Neural crest cell (in vitro differentiated cells): ENCODE data around the gene TGFBRAP1. TPM values are rescaled to one million over a fixed set of nuclear protein-coding genes. Genes with fewer than 3 reads are reported as not detected.

Experiments
- DNase-seq: peaks from one replicate; pipeline ENCODE4 v3.0.0; 2021; ENCODE audit warnings: low read depth, mixed read lengths, low spot score
- H3K27ac Mint-ChIP-seq: one replicate; pipeline ENCODE4 v1.8.0; 2021; ENCODE audit warnings: mild to moderate bottlenecking, mixed read lengths; ENCODE audit not compliant: unreplicated experiment
- H3K27me3 Mint-ChIP-seq: 2 replicates; pipeline ENCODE4 v1.8.0; 2021; ENCODE audit warnings: low read depth, mild to moderate bottlenecking, mixed read lengths
- H3K36me3 Mint-ChIP-seq: 2 replicates; pipeline ENCODE4 v1.8.0; 2021; ENCODE audit warnings: low read depth, mild to moderate bottlenecking, mixed read lengths
- H3K4me1 Mint-ChIP-seq: 2 replicates; pipeline ENCODE4 v1.8.0; 2021; ENCODE audit warnings: mixed read lengths
- H3K4me3 Mint-ChIP-seq: one replicate; pipeline ENCODE4 v1.8.0; 2021; ENCODE audit warnings: mild to moderate bottlenecking, mixed read lengths
- H3K9me3 Mint-ChIP-seq: 2 replicates; pipeline ENCODE4 v1.8.0; 2021; ENCODE audit warnings: mixed read lengths
- CTCF ChIP-seq: fragments of 200-600 bp; sonication (generic); conservative IDR thresholded peaks from 2 replicates; pipeline ENCODE4 v1.5.0; 2021; ENCODE audit warnings: antibody characterized with exemption, mild to moderate bottlenecking
- total RNA-seq: library from RNA; stranded (reverse); gene quantifications from 2 replicates; pipeline ENCODE4 v1.2.1, GENCODE V29; 2021

Gene TGFBRAP1
- total RNA-seq, 1 donor from 2014 or later: 23.8 TPM

GRCh38 chr2:105272176-105272575, 57.4 kb downstream of the TGFBRAP1 start:
- Mint-ChIP-seq H3K27me3 (no peaks in the 10 kb centered on the region), H3K27ac (no peak overlapping the region), H3K9me3 (no peaks in the 10 kb centered on the region), H3K36me3 (peaks cover 19% of the 10 kb centered on the region), H3K4me3 (no peak overlapping the region), H3K4me1 (no peaks in the 10 kb centered on the region)
- no peak for TF ChIP-seq CTCF
- no peak for DNase-seq

GRCh38 chr2:105271393-105272045, 58.0 kb downstream of the TGFBRAP1 start:
- TF ChIP-seq CTCF: no peak
- no peak overlapping the region for H3K4me3 Mint-ChIP-seq
- DNase-seq: no peak

GRCh38 chr2:105269426-105269825, 60.1 kb downstream of the TGFBRAP1 start:
- TF ChIP-seq CTCF: no peak
- H3K9me3 Mint-ChIP-seq: no peaks in the 10 kb centered on the region
- no peaks in the 10 kb centered on the region for H3K27me3 Mint-ChIP-seq
- peaks cover 8% of the 10 kb centered on the region for H3K4me1 Mint-ChIP-seq
- DNase-seq: no peak
- no peak overlapping the region for H3K4me3 Mint-ChIP-seq
- H3K27ac Mint-ChIP-seq: no peak overlapping the region
- peaks cover 29% of the 10 kb centered on the region for H3K36me3 Mint-ChIP-seq

More at GRCh38 chr2:105271393-105272045, 58.0 kb downstream of the TGFBRAP1 start:
- peaks cover 19% of the 10 kb centered on the region for H3K36me3 Mint-ChIP-seq
- no peaks in the 10 kb centered on the region for H3K4me1 Mint-ChIP-seq
- H3K27ac Mint-ChIP-seq: no peak overlapping the region
- H3K9me3 Mint-ChIP-seq: no peaks in the 10 kb centered on the region
- H3K27me3 Mint-ChIP-seq: no peaks in the 10 kb centered on the region

- peaks cover 8% of the 10 kb centered on the region for H3K4me1 Mint-ChIP-seq
- peaks cover 23% of the 10 kb centered on the region for H3K36me3 Mint-ChIP-seq
- H3K9me3 Mint-ChIP-seq: no peaks in the 10 kb centered on the region
- no peak overlapping the region for H3K4me3 Mint-ChIP-seq
- no peaks in the 10 kb centered on the region for H3K27me3 Mint-ChIP-seq
- DNase-seq: no peak
- no peak overlapping the region for H3K27ac Mint-ChIP-seq
- no peak for TF ChIP-seq CTCF
Observed at GRCh38 chr2:105262651-105263091, 66.9 kb downstream of the TGFBRAP1 start.

- TF ChIP-seq CTCF: no peak
- Mint-ChIP-seq H3K4me3 (no peak overlapping the region), H3K4me1 (peaks cover 4% of the 10 kb centered on the region), H3K27me3 (no peaks in the 10 kb centered on the region), H3K27ac (no peak overlapping the region), H3K9me3 (no peaks in the 10 kb centered on the region), H3K36me3 (peaks cover 16% of the 10 kb centered on the region)
- no peak for DNase-seq
Observed at GRCh38 chr2:105261061-105261460, 68.5 kb downstream of the TGFBRAP1 start.
